Measurements from ENCODE around the gene SUCLG2. TPM values are rescaled to one million over a fixed set of nuclear protein-coding genes. Genes with fewer than 3 reads are reported as not detected.

The SUCLG2 gene
- total RNA-seq, 2 donors from 2014 or later = 35.8 to 39.5 TPM

DNA sequence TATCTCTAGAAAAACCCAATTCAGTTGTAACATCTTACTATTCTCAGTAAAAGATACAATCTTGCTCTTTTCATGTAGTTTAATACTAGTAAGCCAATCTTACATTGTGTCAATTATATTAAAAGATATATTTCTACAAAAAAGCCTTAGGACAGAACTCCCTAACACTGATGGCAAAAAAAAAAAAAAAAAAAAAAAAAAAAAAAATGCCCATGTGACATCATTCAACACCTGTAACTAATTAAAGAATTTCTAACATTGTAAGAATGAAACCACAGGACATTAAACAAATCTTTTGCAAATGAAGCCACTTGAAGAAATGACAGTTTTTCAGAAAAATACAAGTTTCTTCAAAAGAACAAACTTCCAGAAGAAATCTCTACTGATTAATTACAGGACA lies 119.8 kb downstream of the SUCLG2 start:
- Mint-ChIP-seq H3K27ac (peak overlapping the region; percentile 16), H3K9me3 (peaks cover 0 to 5% of the 10 kb centered on the region in 2 donors), H3K4me1 (ENCODE audit: low read depth) (peaks cover 18% of the 10 kb centered on the region), H3K27me3 (ENCODE audit: low read depth) (no peaks in the 10 kb centered on the region), H3K36me3 (ENCODE audit: insufficient read depth in 2 of 2) (peaks cover 4 to 12% of the 10 kb centered on the region in 2 donors), H3K4me3 (no peak overlapping the region)
- DNase-seq (no peak), ATAC-seq (replicated peaks in 1 of 2) (no peak)

DNA sequence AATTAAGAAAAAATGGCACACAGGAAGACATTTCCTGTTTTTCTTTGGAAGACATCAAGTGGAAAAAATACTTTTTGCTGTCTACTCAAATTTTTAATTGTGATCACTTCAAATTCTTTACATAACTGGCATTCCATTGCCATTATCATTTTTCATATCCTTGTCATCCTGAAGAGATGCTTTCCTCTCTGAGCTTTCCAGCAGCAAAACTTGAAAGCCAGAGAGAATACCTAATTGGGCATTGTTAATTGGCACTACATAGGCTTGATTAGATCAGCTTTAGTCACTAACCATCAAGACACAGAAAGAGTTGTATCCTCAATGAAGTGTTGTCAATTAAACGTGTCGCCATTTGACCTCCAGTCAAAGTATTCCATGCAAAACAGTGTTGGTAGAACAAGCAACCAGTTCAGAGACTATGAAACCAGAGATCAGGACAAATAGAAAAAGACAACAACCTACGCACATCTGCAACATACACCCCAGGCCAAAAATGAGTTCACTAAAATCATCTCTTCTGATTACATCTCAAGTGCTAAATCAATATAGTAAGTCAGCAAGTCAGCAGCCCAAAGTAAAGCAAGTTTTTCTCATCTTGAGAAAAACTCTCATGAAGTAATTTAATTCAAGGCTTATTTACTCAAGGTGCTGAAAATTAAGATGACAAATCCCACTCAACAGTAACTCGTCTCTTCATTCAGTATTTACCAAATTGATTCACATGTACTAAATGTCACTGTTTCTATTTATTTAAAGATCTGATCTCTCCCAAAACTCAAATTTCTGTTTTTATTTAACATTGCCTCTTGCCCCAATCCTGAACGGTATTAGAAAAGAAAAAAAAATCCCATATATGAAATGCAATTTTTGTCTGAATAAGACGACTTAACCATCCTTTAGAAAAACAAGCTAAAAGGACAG lies 123.0 kb downstream of the SUCLG2 start:
- no peak overlapping the region for H3K27ac Mint-ChIP-seq
- H3K27me3 Mint-ChIP-seq (ENCODE audit: low read depth) = no peaks in the 10 kb centered on the region
- H3K4me3 Mint-ChIP-seq = no peak overlapping the region
- H3K4me1 Mint-ChIP-seq (ENCODE audit: low read depth) = peaks cover 14% of the 10 kb centered on the region
- peaks cover 3 to 22% of the 10 kb centered on the region in 2 donors for H3K36me3 Mint-ChIP-seq (ENCODE audit: insufficient read depth in 2 of 2)
- no peak for ATAC-seq (replicated peaks in 1 of 2)
- no peak for DNase-seq
- no peaks in the 10 kb centered on the region for H3K9me3 Mint-ChIP-seq

DNA sequence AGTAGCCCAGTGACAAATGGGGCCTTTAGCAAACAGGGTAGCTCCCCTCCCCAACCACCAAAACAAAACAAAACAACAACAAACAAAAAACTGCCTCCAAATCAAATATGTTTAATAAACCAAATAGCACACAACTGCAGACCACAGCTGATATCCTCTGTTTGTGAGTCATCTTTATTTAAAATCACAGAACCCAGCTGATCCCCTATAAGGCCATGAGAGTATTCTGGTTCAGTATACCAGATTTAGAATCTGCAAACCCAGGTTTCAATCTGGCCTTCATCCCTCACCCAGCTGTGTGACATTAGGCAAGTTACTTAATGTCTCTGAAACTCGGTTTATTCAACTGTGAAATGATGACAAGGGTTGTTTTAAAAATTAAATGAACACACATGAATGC lies 124.5 kb downstream of the SUCLG2 start:
- H3K27ac Mint-ChIP-seq = no peak overlapping the region
- H3K27me3 Mint-ChIP-seq (ENCODE audit: low read depth) = no peaks in the 10 kb centered on the region
- ATAC-seq (replicated peaks in 1 of 2) (no peak), DNase-seq (no peak)
- H3K4me3 Mint-ChIP-seq = no peak overlapping the region
- H3K9me3 Mint-ChIP-seq = no peaks in the 10 kb centered on the region
- peaks cover 3 to 23% of the 10 kb centered on the region in 2 donors for H3K36me3 Mint-ChIP-seq (ENCODE audit: insufficient read depth in 2 of 2)
- H3K4me1 Mint-ChIP-seq (ENCODE audit: low read depth) = peaks cover 7% of the 10 kb centered on the region

DNA sequence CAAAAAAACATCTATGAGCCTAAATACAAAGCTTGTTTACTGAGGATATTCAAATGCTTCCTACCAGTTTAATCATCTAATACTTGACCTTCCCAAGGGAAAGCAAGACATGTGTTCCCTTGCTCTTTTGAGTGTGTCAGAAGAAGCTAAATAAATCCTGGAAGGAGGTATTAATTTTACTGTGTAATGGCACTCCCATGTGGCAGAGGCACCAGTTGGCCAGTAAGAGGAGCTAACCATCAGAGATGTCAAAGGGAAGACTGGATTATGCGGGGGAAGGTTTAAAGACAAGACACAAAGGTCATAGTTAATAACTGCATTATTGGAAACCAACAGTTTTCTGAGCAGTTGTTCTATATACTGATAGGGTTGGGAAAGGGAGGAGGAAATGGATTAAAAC lies 125.1 kb downstream of the SUCLG2 start:
- no peaks in the 10 kb centered on the region for H3K9me3 Mint-ChIP-seq
- peak overlapping the region; percentile 63 for H3K27ac Mint-ChIP-seq
- H3K36me3 Mint-ChIP-seq (ENCODE audit: insufficient read depth in 2 of 2) = peaks cover 3 to 23% of the 10 kb centered on the region in 2 donors

DNA sequence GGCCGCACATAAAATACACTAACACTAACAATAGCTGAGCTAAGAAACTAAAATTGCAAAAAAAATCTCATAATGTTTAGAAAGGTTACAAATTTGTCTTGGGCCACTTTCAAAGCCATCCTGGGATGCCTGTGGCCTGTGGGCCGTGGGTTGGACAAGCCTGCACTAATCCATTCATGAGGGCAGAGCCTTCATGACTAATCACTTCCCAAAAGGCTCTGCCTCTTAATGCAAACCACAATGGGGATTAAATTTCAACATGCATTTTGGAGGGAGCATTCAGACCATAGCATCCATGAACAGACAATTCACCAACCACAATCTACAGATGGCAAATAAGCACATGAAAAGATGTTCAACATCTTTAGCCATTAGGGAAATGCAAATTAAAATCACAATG lies 128.2 kb downstream of the SUCLG2 start:
- DNase-seq (no peak), ATAC-seq (replicated peaks in 1 of 2) (no peak)
- Mint-ChIP-seq H3K27me3 (ENCODE audit: low read depth) (no peaks in the 10 kb centered on the region), H3K36me3 (ENCODE audit: insufficient read depth in 2 of 2) (peaks cover 3 to 21% of the 10 kb centered on the region in 2 donors), H3K4me3 (no peak overlapping the region), H3K27ac (no peak overlapping the region), H3K4me1 (ENCODE audit: low read depth) (peaks cover 1% of the 10 kb centered on the region), H3K9me3 (no peaks in the 10 kb centered on the region)

More for the DNA sequence above, 125.1 kb downstream of the SUCLG2 start:
- peaks cover 4% of the 10 kb centered on the region for H3K4me1 Mint-ChIP-seq (ENCODE audit: low read depth)
- ATAC-seq (replicated peaks in 1 of 2) (no peak), DNase-seq (no peak)
- H3K4me3 Mint-ChIP-seq = no peak overlapping the region
- no peaks in the 10 kb centered on the region for H3K27me3 Mint-ChIP-seq (ENCODE audit: low read depth)

DNA sequence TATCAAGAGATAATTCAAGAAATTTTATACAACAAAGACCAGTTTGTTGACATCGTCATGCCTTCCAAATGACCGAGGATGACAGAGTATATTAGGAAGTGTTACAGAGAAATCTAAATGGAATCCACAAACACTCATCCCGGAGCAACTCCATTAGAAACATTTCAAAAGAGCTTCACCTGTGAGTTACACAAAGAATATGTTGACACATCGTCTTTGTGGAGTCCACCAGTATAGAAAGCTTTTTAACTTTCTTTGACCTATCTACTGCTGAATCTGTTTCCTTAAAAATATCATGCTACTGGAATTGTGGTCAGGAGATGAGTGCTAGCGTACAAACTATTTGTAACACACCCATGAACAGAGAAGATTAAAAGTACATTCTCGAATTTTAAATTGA lies 130.4 kb downstream of the SUCLG2 start:
- Mint-ChIP-seq H3K36me3 (ENCODE audit: insufficient read depth in 2 of 2) (peaks cover 3 to 23% of the 10 kb centered on the region in 2 donors), H3K4me1 (ENCODE audit: low read depth) (peaks cover 9% of the 10 kb centered on the region), H3K4me3 (no peak overlapping the region), H3K9me3 (no peaks in the 10 kb centered on the region), H3K27me3 (ENCODE audit: low read depth) (no peaks in the 10 kb centered on the region), H3K27ac (no peak overlapping the region)
- ATAC-seq (replicated peaks in 1 of 2) (no peak), DNase-seq (no peak)

DNA sequence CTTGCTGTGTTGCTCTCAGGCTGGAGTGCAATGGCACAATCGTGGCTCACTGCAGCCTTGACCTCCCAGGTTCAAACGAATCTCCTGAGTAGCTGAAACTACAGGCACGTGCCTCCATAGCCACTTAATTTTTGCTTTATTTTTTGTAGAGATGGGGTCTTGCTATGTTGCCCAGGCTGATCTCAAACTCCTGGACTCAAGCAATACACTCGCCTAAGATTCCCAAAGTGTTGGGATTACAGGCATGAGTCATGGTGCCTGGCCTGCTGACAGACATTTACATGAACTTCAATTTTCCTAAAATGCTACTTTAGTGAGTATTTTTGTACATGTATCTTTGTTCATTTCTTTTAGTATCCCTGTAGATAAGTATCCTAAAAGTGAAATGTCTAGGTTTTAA lies 132.3 kb downstream of the SUCLG2 start:
- Mint-ChIP-seq H3K36me3 (ENCODE audit: insufficient read depth in 2 of 2) (peaks cover 0 to 15% of the 10 kb centered on the region in 2 donors), H3K27ac (no peak overlapping the region)
- no peak for ATAC-seq (replicated peaks in 1 of 2)

DNA sequence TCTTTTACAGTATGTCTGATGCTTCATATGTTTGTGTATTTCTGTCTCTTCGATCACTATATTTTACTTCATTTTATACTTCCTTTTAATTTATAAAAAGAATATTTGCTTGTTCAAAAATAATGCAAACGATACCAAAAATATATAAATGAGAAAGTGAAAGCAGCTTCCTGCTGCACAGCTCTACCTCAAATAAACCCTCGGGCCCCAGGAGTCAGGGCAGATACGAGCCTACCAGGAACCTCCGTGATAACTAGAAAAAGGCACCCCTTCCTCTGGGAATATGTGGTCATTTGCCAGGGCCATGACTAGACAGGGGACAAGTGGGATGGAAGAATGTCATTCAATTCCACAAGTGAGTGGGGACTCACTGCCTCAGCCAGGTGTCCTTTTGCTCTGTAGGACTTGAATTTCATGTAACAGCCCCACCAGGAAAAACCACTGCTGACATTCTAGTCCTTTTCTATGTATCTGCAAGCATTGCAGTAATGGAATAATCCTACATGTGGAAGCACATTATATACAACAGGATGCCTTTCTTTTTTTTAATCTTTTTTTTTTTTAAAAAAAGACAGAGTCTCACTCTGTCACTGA lies 133.3 kb downstream of the SUCLG2 start:
- DNase-seq = no peak
- Mint-ChIP-seq H3K27ac (no peak overlapping the region), H3K27me3 (ENCODE audit: low read depth) (no peaks in the 10 kb centered on the region), H3K4me1 (ENCODE audit: low read depth) (peaks cover 9% of the 10 kb centered on the region), H3K4me3 (no peak overlapping the region), H3K36me3 (ENCODE audit: insufficient read depth in 2 of 2) (peaks cover 0 to 8% of the 10 kb centered on the region in 2 donors), H3K9me3 (no peaks in the 10 kb centered on the region)
- ATAC-seq (replicated peaks in 1 of 2) = no peak

More for the DNA sequence above, 132.3 kb downstream of the SUCLG2 start:
- Mint-ChIP-seq H3K4me1 (ENCODE audit: low read depth) (peaks cover 9% of the 10 kb centered on the region), H3K4me3 (no peak overlapping the region), H3K27me3 (ENCODE audit: low read depth) (no peaks in the 10 kb centered on the region), H3K9me3 (no peaks in the 10 kb centered on the region)
- no peak for DNase-seq

DNA sequence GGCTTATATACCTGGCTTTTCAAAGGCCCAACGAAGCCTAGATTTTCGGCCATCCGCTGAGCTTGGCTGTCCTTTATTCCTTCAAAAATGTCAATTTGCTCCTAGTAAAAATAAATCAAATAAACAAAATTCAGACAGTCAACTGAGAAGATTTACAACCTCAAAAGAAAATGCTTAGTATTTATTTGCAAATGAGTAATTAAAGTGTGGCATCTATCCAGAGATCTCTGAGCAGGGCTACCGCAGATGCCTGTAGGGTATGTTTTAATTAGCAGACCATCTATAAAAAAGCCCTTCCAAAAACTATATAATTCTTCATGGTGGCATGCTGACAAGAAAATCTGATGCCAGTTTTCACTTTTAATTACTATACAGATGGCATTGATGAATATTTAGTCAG lies 136.2 kb downstream of the SUCLG2 start:
- no peak overlapping the region for H3K27ac Mint-ChIP-seq
- no peaks in the 10 kb centered on the region for H3K27me3 Mint-ChIP-seq (ENCODE audit: low read depth)
- ATAC-seq (replicated peaks in 1 of 2) = no peak
- H3K4me1 Mint-ChIP-seq (ENCODE audit: low read depth) = peaks cover 9% of the 10 kb centered on the region
- no peak overlapping the region for H3K4me3 Mint-ChIP-seq
- no peak for DNase-seq
- no peaks in the 10 kb centered on the region for H3K9me3 Mint-ChIP-seq
- peaks cover 0 to 12% of the 10 kb centered on the region in 2 donors for H3K36me3 Mint-ChIP-seq (ENCODE audit: insufficient read depth in 2 of 2)

DNA sequence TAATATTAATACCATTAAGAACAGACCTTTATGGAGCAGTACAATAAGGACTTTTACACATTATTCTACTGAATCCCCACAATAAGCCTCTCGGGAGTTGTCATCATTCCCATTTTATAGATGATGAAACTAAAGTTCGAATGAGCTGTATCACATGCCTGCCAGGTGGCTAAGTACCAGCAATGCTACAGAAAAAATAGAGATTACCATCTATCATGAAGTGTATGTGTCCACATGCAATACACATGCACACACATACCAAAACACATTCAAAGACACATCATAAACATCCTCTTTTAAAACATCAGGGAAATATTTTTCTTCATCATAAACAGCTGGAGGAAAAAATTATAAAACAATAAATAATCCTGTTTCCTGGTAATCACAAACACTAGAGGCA lies 136.6 kb downstream of the SUCLG2 start:
- H3K4me1 Mint-ChIP-seq (ENCODE audit: low read depth) = peaks cover 9% of the 10 kb centered on the region
- H3K4me3 Mint-ChIP-seq = no peak overlapping the region
- H3K27ac Mint-ChIP-seq = no peak overlapping the region
- no peaks in the 10 kb centered on the region for H3K27me3 Mint-ChIP-seq (ENCODE audit: low read depth)
- no peaks in the 10 kb centered on the region for H3K9me3 Mint-ChIP-seq
- ATAC-seq (replicated peaks in 1 of 2) = no peak
- DNase-seq = no peak
- peaks cover 0 to 12% of the 10 kb centered on the region in 2 donors for H3K36me3 Mint-ChIP-seq (ENCODE audit: insufficient read depth in 2 of 2)

DNA sequence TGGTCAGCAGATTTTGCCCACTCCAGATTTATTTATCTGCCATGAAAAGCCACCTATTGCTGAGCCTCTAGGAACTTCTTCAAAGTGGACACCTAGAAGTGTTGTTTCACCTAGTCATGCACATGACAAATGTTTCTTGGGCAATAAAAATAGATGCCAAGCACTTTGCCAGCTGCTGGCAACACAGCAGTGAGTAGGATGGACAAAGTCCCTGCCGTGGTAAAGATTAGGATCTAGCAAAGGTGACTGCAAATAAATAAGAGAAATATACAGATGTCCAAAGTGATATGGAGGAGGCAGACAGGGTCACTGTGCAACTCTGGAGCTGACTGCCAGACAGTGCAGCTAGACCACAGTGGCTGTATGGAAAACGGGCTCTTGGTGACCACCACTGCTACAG lies 137.9 kb downstream of the SUCLG2 start:
- ATAC-seq (replicated peaks in 1 of 2) (no peak), DNase-seq (no peak)
- Mint-ChIP-seq H3K36me3 (ENCODE audit: insufficient read depth in 2 of 2) (peaks cover 0 to 14% of the 10 kb centered on the region in 2 donors), H3K4me3 (no peak overlapping the region), H3K27me3 (ENCODE audit: low read depth) (no peaks in the 10 kb centered on the region), H3K27ac (no peak overlapping the region), H3K4me1 (ENCODE audit: low read depth) (peaks cover 9% of the 10 kb centered on the region), H3K9me3 (no peaks in the 10 kb centered on the region)

DNA sequence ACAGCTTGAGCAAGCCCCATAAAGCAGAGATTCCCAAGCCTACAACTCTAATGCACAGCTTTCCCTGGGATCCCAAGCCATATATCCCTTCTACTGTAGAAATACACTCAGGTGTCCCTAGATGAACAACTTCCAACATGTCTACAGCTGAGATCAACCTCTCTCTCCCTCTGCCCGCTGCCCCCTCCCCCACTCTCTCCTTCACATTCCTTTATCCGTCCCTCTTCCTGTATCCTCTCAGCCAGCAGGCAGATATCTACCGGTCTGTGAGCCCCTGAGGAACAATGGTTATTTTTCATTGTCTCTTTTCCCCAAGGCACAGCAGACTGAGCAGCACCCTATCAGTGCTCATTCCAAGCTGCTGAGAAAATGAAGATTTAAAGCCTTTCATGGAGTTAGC lies 138.6 kb downstream of the SUCLG2 start:
- H3K4me1 Mint-ChIP-seq (ENCODE audit: low read depth) = peaks cover 9% of the 10 kb centered on the region
- no peak for ATAC-seq (replicated peaks in 1 of 2)
- peaks cover 0 to 14% of the 10 kb centered on the region in 2 donors for H3K36me3 Mint-ChIP-seq (ENCODE audit: insufficient read depth in 2 of 2)
- no peak for DNase-seq
- H3K27me3 Mint-ChIP-seq (ENCODE audit: low read depth) = no peaks in the 10 kb centered on the region
- no peak overlapping the region for H3K27ac Mint-ChIP-seq
- no peak overlapping the region for H3K4me3 Mint-ChIP-seq
- H3K9me3 Mint-ChIP-seq = no peaks in the 10 kb centered on the region

DNA sequence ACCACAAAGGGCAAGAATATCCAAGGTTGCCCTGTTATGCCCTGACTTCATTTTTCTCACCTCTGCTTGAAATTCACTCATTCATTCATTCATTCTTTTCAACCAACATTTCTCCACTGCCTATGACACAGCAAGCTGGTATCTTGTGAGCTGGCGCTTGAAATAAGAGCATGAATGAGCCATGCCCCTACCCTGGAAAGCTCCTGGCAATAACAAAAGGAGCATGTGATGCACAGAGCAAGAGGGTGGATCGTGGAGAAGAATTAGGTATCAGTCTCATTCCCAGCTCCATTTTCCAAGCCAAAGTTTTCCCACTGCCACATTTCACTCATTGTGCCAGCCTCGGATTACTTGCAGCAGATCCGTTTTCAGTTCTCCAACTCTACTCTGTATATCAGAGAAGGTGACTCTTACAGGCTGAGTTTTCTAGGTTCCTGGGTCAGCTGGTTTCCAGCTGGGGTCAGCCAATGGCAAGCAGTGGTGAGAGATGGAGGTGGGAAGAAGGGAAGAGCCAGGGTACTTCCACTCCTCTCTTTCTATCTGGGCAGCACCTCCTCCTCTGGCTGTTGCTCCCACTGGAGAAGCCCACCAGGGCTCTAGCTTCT lies 144.8 kb downstream of the SUCLG2 start:
- Mint-ChIP-seq H3K4me3 (no peak overlapping the region), H3K36me3 (ENCODE audit: insufficient read depth in 2 of 2) (peaks cover 0 to 13% of the 10 kb centered on the region in 2 donors), H3K27ac (no peak overlapping the region), H3K9me3 (no peaks in the 10 kb centered on the region), H3K27me3 (ENCODE audit: low read depth) (no peaks in the 10 kb centered on the region), H3K4me1 (ENCODE audit: low read depth) (no peaks in the 10 kb centered on the region)
- no peak for ATAC-seq (replicated peaks in 1 of 2)
- no peak for DNase-seq
